Activated T-cell treated with anti-CD3 and anti-CD28 coated beads, Interleukin-2, amount 50 U/mL, for 4 hours (primary cell): ENCODE measurements around the gene ABR. TPM values are rescaled to one million over a fixed set of nuclear protein-coding genes. Genes with fewer than 3 reads are reported as not detected.
"Not testable (repeated sequence)": the region's sequence is repeated elsewhere in the genome, so short reads cannot be mapped to it uniquely, and the experiment has no call there.

Source experiments
- ATAC-seq, 2 donors: fragments of 200-7000 bp; cut with Tn5 transposase; one replicate each; pipeline ENCODE4 v1.10.0; 2021
- DNase-seq: peaks from one replicate; pipeline ENCODE4 v3.0.0-alpha.2; 2020
- H3K27me3 Mint-ChIP-seq: one replicate; pipeline ENCODE4 v1.8.0; 2021; ENCODE audit warnings: low read depth, mixed read lengths
- H3K36me3 Mint-ChIP-seq: one replicate; pipeline ENCODE4 v1.8.0; 2022; ENCODE audit warnings: mixed read lengths; ENCODE audit not compliant: insufficient read depth
- H3K4me1 Mint-ChIP-seq: one replicate; pipeline ENCODE4 v1.8.0; 2021; ENCODE audit warnings: low read depth, mixed read lengths
- H3K4me3 Mint-ChIP-seq: one replicate; pipeline ENCODE4 v1.8.0; 2021; ENCODE audit warnings: mild to moderate bottlenecking, moderate library complexity, mixed read lengths
- H3K9me3 Mint-ChIP-seq: one replicate; pipeline ENCODE4 v1.8.0; 2021; ENCODE audit warnings: mixed read lengths
- total RNA-seq, 3 donors: library from RNA; stranded (reverse); gene quantifications; one replicate each; pipeline ENCODE4 v1.2.1, GENCODE V29; 2021

Gene ABR
- total RNA-seq, 3 donors from 2014 or later: 41.0 to 44.7 (median 43.3) TPM

DNA sequence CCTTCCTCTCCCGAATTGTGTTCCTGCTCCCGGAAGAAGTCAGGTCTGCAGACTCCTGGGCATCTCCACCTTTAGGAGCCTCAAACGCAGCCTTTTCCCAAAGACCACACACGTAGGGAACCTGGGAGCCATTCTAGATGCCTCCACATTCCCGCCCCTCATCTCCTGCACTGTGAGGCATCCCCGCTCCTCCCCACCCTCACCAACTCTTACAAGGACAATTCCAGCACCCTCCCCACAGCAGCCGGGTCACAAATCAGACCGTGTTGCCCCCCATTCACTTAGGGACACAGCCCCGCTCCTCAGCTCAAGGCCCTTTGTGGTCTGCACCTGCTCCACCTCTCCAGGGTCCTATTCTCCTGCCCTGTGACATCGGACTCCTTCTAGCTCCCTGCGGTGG, 49.6 kb downstream of the ABR start:
- ATAC-seq (no peak), DNase-seq (no peak)
- peaks cover 2% of the 10 kb centered on the region for H3K36me3 Mint-ChIP-seq
- H3K4me1 Mint-ChIP-seq: no peaks in the 10 kb centered on the region
- H3K9me3 Mint-ChIP-seq: no peaks in the 10 kb centered on the region
- H3K27me3 Mint-ChIP-seq: no peaks in the 10 kb centered on the region
- H3K4me3 Mint-ChIP-seq: no peak overlapping the region

DNA sequence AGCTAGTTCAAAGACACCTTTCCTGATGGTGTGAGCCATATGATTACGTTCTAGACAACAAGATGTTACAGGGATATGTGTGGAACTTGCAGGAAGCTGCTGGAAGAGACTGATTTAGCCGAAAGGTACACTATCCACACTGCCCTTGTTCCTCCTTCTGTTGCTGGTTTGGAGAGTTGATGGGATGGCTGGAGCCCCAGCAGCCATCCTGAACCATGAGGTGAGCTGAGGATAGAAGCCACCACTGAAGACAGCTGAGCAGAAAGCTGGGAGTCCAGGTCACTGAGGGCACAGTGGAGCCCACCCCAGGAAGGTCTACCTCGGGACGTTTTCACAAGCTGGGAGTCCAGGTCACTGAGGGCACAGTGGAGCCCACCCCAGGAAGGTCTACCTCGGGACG, 51.3 kb downstream of the ABR start:
- not testable (repeated sequence) for H3K36me3 Mint-ChIP-seq, H3K9me3 Mint-ChIP-seq, H3K4me1 Mint-ChIP-seq, H3K4me3 Mint-ChIP-seq, ATAC-seq, H3K27me3 Mint-ChIP-seq, DNase-seq

DNA sequence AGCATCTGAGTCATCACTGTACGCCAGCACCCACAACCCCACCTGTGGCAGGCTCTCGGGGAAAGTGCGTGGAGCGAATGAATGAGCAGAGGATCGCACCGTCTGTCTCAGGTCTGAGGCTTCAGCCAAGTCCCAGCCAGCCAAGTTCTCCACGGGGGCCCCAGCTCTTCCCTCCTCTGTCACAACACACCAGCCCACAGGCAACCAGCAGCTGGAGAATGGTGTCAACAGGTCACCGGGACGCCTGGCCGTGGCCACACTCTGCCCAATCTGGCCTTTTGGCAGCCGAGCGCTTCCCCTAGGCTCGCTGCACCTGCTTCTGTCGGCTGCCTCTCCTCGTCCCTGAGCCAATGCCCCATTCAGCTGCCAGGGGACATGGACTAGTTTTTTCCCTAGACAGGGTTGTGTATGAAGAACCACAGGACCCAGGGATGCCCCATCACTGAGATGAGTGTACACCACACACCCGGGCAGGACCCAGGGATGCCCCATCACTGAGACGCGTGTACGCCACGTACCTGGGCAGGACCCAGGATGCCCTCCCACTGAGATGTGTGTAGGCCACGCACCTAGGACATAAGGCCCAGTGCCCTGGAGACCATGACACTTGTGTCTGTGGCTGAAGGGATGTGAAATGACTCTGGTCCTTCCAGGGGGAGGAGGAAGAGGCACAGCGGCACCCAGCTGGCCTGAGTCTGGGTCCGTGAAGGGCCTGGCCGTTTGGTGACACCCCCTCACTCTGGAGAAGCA, 52.8 kb downstream of the ABR start:
- Mint-ChIP-seq H3K4me3 (no peak overlapping the region), H3K36me3 (peaks cover 2% of the 10 kb centered on the region), H3K4me1 (peaks cover 7% of the 10 kb centered on the region), H3K9me3 (no peaks in the 10 kb centered on the region), H3K27me3 (no peaks in the 10 kb centered on the region)
- no peak for ATAC-seq
- no peak for DNase-seq

- Mint-ChIP-seq H3K27me3 (no peaks in the 10 kb centered on the region), H3K4me3 (no peak overlapping the region), H3K9me3 (no peaks in the 10 kb centered on the region), H3K4me1 (peaks cover 7% of the 10 kb centered on the region), H3K36me3 (peaks cover 2% of the 10 kb centered on the region)
- DNase-seq (no peak), ATAC-seq (no peak)
These were observed 53.5 kb downstream of the ABR start for GRCh38 chr17:1126250-1126797.

- Mint-ChIP-seq H3K27me3 (no peaks in the 10 kb centered on the region), H3K4me1 (peaks cover 11% of the 10 kb centered on the region), H3K4me3 (no peak overlapping the region), H3K9me3 (no peaks in the 10 kb centered on the region), H3K36me3 (peaks cover 2% of the 10 kb centered on the region)
- DNase-seq (no peak), ATAC-seq (no peak)
These were observed 54.0 kb downstream of the ABR start for GRCh38 chr17:1125788-1126145.

GRCh38 chr17:1124896-1125787, 54.6 kb downstream of the ABR start:
- ATAC-seq: no peak
- no peaks in the 10 kb centered on the region for H3K27me3 Mint-ChIP-seq
- H3K9me3 Mint-ChIP-seq: no peaks in the 10 kb centered on the region

GRCh38 chr17:1123921-1124715, 55.7 kb downstream of the ABR start:
- DNase-seq (no peak), ATAC-seq (no peak)
- Mint-ChIP-seq H3K4me1 (peaks cover 11% of the 10 kb centered on the region), H3K9me3 (no peaks in the 10 kb centered on the region), H3K4me3 (no peak overlapping the region), H3K27me3 (no peaks in the 10 kb centered on the region), H3K36me3 (peaks cover 2% of the 10 kb centered on the region)

More at GRCh38 chr17:1124896-1125787, 54.6 kb downstream of the ABR start:
- Mint-ChIP-seq H3K36me3 (peaks cover 2% of the 10 kb centered on the region), H3K4me1 (peaks cover 11% of the 10 kb centered on the region), H3K4me3 (no peak overlapping the region)
- no peak for DNase-seq

GRCh38 chr17:1123393-1123831, 56.4 kb downstream of the ABR start:
- H3K4me3 Mint-ChIP-seq: no peak overlapping the region
- no peak for DNase-seq
- ATAC-seq: no peak
- H3K9me3 Mint-ChIP-seq: no peaks in the 10 kb centered on the region
- peaks cover 11% of the 10 kb centered on the region for H3K4me1 Mint-ChIP-seq
- peaks cover 1% of the 10 kb centered on the region for H3K36me3 Mint-ChIP-seq
- no peaks in the 10 kb centered on the region for H3K27me3 Mint-ChIP-seq

- H3K36me3 Mint-ChIP-seq: no peaks in the 10 kb centered on the region
- peaks cover 11% of the 10 kb centered on the region for H3K4me1 Mint-ChIP-seq
- H3K4me3 Mint-ChIP-seq: peak overlapping the region; percentile 19
- H3K9me3 Mint-ChIP-seq: no peaks in the 10 kb centered on the region
- no peaks in the 10 kb centered on the region for H3K27me3 Mint-ChIP-seq
- peak; percentile 89 to 94 for ATAC-seq
- DNase-seq: peak; percentile 83
These were observed 57.0 kb downstream of the ABR start for GRCh38 chr17:1122533-1123392.

DNA sequence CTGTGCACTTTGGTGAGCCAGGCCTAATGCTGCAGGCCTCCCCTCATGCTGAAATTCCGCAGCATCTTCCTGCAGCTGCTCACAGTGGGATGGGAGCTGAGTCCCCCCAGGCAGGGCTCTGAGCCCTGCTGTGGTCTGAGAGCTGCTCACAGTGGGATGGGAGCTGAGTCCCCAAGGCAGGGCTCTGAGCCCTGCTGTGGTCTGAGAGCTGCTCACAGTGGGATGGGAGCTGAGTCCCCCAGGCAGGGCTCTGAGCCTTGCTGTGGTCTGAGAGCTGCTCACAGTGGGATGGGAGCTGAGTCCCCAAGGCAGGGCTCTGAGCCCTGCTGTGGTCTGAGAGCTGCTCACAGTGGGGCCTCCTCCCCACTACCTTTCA, 58.4 kb downstream of the ABR start:
- H3K27me3 Mint-ChIP-seq, DNase-seq, H3K4me3 Mint-ChIP-seq, H3K9me3 Mint-ChIP-seq, ATAC-seq, H3K36me3 Mint-ChIP-seq: not testable (repeated sequence)
- H3K4me1 Mint-ChIP-seq: peaks cover 11% of the 10 kb centered on the region

DNA sequence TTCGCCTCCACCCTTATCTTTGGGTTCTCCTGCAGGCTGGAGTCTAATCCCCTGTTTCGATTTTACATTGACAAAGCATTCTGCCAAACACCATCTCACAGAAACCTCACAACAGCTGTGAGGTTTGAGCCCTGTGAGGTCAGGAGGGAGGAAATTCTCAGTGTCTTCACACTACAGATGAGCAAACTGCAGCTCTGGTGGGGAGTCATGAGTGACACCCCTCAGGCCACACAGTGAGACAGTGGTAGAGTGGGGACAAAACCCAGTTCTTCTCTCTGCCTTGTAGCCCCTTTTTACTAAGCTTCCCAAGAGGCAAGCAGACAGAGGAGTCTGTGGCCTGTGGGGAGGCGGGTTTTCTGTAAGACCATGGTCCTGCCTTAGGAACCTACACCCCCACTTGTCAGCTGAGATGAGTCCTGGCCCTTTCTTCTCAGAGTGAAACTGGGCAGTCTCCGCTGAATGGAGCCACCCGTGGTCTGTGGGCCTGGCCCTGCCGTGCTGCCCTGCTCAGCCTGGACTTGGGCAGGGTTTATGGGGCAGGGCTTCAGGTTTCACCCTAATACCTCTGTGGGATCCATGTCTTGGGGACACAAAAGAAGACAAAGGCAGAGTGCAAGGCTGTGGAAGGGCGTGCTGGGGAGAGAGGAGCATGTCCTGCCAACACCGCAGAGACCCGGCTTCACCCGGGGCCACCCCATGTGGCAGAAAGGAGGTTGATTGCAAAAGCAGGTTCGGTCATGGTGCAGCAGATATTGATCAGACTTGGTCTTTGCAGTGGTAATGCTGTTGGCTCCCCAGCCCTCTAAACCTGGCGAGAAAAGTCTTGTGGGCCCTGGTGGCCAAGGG, 59.0 kb downstream of the ABR start:
- DNase-seq: no peak
- no peaks in the 10 kb centered on the region for H3K36me3 Mint-ChIP-seq
- ATAC-seq: no peak
- H3K4me3 Mint-ChIP-seq: no peak overlapping the region
- no peaks in the 10 kb centered on the region for H3K9me3 Mint-ChIP-seq
- peaks cover 13% of the 10 kb centered on the region for H3K4me1 Mint-ChIP-seq
- H3K27me3 Mint-ChIP-seq: no peaks in the 10 kb centered on the region

DNA sequence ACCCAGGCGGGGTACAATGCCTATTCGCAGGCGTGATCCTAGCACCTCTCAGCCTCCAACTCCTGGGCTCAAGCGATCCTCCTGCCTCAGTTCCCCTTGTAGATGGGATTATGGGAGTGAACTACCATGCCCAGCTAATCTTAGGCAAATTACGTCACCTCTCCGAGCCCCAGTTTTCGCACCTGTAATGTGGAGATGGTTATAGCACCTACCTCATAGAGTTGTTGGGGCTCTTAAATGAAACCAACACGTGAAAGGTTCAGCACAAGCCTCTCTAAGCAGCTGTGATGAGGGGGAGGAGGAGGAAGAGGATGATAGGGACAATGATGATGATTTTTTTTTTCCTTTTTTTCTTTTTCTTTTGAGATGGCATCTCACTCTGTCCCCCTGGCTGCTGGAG, 59.9 kb downstream of the ABR start:
- DNase-seq: no peak
- Mint-ChIP-seq H3K4me3 (no peak overlapping the region), H3K36me3 (no peaks in the 10 kb centered on the region), H3K4me1 (peaks cover 20% of the 10 kb centered on the region), H3K9me3 (no peaks in the 10 kb centered on the region), H3K27me3 (no peaks in the 10 kb centered on the region)
- ATAC-seq: no peak

GRCh38 chr17:1116602-1117001, 63.2 kb downstream of the ABR start:
- no peaks in the 10 kb centered on the region for H3K36me3 Mint-ChIP-seq
- no peak for ATAC-seq

More at GRCh38 chr17:1116602-1117001, 63.2 kb downstream of the ABR start:
- Mint-ChIP-seq H3K4me3 (no peak overlapping the region), H3K27me3 (no peaks in the 10 kb centered on the region), H3K4me1 (peaks cover 25% of the 10 kb centered on the region), H3K9me3 (no peaks in the 10 kb centered on the region)
- DNase-seq: no peak
